Cerebellar cortex (tissue), 1 donor: Measurements from ENCODE around the gene NBEAL2.

Experiments
- DNase-seq: peaks from one replicate; pipeline ENCODE4 v3.0.0-alpha.2; 2015; ENCODE audit warnings: low spot score

The NBEAL2 gene

DNA sequence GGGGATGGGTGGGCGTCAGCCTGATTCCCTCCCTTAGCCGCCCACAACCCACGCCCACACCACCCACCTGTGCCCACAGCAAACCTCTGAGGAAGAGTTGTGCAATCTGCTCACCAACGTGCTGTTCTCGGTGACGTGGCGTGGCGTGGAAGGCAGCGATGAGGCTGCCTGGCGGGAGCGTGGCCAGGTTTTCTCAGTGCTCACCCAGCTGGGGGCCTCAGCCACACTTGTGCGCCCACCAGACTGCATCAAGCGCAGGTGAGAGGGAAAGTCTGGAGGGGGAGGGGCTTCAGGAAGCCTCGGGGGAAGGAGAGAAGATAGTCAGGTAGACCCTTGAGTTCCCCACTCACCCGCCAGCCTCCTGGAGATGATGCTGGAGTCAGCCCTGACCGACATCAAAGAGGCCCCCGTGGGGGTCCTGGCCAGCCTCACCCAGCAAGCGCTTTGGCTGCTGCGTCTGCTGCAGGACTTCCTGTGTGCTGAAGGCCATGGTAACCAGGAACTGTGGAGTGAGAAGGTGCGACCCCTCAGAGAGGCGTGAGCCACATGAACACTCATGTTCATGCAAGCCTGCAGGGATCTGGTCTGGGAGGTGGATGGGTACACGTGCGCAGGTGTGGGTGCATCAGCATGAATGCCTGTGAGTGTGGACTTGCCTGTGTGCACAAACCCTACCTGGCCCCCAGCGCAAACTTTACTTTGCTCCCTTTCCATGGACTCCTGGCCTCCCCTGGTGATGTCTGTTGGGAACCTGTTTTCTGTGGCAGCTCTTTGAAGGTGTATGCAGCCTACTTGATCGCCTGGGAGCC lies 21.7 kb downstream of the NBEAL2 start:
- DNase-seq: no peak

DNA sequence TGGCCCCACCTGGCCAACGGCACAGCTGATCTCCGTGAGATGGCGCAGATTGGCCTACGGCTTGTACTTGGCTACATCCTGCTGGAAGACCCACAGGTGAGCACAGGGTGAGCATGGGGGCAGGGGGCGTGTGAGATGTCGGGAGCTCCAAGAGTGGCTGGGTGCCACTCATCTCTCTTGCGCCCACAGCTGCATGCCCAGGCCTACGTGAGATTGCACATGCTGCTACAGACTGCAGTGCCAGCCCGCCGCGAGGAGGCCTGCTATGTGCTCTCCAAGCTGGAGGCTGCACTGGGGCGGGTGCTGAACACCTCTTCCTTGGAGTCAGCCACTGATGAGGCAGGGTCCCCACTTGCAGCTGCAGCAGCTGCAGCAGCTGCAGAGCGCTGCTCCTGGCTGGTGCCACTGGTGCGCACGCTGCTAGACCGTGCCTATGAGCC lies 22.3 kb downstream of the NBEAL2 start:
- DNase-seq: no peak

- DNase-seq: no peak
These were observed 22.9 kb downstream of the NBEAL2 start for GRCh38 chr3:47002171-47003055.

DNA sequence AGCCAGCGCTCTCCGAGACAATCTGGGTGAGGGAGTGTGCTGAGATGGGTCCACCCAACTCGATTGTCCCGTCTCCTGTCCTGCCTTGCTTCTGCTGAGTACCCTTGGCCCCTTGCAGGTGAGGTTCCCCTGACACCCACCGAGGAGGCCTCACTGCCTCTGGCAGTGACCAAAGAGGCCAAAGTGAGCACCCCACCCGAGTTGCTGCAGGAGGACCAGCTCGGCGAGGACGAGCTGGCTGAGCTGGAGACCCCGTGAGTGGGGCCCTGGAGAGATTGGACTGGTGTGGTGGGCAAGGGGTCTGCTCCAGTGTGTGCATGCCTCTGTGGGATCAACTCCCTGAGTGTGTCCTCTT lies 23.6 kb downstream of the NBEAL2 start:
- no peak for DNase-seq

GRCh38 chr3:47003461-47004368 lies 24.2 kb downstream of the NBEAL2 start:
- no peak for DNase-seq

DNA sequence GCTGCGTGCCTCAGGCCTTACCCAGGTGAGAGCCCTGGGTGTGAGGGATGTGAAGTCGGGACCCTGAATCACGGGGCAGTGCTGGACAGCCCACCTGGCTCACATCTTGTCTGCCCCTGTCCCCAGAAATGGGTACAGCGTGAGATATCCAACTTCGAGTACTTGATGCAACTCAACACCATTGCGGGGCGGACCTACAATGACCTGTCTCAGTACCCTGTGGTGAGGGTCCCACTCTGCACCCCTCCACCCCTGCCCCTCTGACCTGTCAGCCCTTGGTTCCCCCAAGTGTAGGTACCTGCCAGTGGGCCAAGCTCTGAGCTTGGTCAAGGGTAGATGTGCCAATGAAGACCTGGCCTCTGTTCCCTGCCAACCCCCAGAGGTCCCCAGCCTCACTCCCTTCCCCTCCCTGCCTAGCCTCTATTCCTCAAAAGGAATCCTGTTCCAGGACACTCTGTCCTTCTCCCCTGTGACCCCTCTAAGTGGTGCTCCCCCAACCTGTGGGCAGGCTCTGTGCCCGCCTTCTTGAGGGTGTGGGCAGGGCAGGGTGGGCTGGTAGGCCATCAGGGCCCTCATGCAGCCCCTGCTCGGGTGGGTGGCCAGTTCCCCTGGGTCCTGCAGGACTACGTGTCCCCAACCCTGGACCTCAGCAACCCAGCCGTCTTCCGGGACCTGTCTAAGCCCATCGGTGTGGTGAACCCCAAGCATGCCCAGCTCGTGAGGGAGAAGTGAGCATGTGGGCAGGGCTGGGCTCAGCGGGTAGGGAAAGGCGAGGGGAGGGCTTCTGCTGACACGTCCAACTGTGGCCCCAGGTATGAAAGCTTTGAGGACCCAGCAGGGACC lies 25.1 kb downstream of the NBEAL2 start:
- DNase-seq: no peak

DNA sequence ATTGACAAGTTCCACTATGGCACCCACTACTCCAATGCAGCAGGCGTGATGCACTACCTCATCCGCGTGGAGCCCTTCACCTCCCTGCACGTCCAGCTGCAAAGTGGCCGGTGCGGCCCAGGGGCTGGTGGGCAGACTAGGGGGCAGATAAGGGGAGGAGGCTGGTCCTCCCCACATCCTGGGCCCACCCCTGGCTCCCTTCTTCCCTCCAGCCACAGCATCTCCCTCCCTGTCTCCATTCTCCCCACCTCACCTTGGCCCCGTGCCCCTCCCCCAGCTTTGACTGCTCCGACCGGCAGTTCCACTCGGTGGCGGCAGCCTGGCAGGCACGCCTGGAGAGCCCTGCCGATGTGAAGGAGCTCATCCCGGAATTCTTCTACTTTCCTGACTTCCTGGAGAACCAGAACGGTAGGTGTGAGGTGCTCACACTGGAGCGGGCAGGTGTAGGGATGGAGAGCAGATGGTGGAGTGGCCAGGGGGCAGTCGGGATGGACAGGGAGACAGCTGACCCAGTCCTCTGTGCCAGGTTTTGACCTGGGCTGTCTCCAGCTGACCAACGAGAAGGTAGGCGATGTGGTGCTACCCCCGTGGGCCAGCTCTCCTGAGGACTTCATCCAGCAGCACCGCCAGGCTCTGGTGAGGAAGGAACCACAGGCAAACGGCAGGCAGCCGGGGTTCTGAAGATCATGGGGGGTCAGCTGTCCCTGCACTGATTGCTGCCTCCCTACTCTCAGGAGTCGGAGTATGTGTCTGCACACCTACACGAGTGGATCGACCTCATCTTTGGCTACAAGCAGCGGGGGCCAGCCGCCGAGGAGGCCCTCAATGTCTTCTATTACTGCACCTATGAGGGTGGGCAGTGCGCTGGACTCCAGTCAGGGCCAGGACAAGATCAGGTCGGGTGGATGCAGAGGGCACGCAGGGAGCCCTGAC lies 26.0 kb downstream of the NBEAL2 start:
- DNase-seq: peak; percentile 59

DNA sequence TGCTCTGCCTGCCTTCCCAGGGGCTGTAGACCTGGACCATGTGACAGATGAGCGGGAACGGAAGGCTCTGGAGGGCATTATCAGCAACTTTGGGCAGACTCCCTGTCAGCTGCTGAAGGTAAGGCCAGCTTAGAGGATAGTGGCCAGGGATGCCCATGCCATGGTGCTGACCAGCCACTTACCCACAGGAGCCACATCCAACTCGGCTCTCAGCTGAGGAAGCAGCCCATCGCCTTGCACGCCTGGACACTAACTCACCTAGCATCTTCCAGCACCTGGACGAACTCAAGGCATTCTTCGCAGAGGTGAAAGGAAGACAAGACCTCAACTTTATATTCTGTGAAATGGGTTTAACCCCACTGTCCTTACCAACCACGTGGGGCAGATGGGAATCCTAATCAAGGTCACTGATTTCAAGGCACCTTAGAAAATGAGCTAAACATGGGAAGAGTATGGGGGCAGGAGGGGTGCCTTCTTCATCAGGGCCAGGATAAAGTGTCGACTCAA lies 26.7 kb downstream of the NBEAL2 start:
- DNase-seq: no peak

DNA sequence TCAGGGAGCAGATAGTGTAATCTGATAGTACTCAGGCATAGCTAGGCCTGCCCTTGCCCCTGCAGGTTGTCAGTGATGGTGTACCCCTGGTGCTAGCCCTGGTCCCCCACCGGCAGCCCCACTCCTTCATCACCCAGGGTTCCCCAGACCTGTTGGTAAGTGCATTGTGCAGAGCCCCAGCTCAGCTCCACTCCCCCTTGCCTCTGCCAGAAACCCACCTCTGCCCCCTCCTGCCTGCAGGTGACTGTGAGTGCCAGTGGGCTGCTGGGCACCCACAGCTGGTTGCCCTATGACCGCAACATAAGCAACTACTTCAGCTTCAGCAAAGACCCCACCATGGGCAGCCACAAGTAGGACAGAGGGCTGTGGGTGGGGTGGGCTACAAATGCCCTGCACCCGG lies 27.5 kb downstream of the NBEAL2 start:
- DNase-seq: no peak

GRCh38 chr3:47007482-47008233 lies 28.2 kb downstream of the NBEAL2 start:
- no peak for DNase-seq

GRCh38 chr3:47008234-47008796 lies 28.8 kb downstream of the NBEAL2 start:
- DNase-seq: no peak

GRCh38 chr3:47008851-47009224 lies 29.4 kb downstream of the NBEAL2 start:
- DNase-seq: no peak

GRCh38 chr3:47009225-47010110 lies 30.0 kb downstream of the NBEAL2 start:
- peak; percentile 65 for DNase-seq

DNA sequence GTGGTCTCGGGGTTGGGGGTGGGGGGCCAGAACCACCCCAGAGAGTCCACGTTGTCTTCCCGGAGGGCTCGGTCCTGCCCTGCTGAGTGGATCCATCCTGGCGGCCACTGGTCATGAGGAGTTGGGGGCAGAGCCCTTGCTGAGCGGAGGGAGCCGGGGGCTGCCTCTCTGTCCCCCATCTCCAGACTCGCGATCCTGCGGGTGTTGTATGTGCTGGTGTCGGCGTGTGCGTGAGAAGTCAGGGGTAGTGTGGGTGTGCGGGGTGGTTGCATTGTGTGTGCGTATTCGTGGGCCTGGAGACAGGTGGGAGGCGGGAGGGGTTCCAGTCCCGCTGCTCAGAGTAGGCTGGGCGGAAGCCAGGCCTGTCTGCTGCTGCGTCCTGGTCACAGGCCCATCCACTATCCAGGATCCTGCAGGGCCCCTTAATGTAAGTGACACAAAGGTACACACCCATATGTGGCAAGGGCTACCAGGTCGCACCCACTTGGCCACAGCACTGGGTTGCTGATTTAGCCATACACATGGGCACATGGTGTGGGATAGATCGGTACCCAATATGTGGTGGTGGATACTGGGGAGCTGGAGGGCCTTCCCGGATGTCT lies 30.7 kb downstream of the NBEAL2 start:
- peak; percentile 42 for DNase-seq

DNA sequence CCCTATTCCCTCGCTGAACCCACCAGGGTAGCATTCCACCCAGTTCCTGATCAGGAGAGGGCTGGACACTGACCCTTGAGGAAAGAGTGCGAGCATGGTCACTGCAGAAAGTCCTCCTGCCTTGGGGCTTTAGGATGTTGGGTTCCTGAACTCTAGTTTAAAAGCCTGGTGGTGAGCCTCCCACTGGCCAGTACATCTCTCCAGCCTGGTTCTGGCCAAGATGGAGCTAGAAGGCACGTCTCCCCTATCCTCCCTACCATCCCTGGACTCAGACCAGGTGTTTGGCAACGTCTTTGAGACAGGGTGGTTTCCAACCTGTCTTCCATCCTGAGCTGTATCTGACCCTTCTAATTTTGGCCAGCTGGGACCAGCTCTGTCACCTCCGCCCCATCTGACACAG lies 31.4 kb downstream of the NBEAL2 start:
- no peak for DNase-seq

DNA sequence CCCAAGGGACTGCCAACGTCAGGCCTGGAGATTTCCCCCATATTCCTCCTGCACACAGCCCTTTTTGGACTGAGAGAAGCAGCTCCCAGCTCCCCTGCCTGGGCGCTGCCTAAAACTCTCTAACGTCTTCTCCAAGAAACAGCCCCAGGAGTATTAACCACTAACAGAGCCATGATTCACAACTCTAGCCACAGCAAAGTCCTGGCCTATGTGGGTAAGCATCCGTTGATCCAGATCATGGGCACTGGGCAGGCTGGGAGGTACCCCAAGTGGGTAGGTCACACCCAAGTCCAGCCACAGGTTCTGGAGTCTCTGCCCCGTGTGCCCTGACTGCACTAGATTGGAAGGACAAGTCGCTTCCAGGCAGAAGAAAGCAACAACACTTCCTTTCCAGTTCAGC lies 31.9 kb downstream of the NBEAL2 start:
- DNase-seq: no peak
